Activated effector memory CD4-positive, alpha-beta T cell treated with anti-CD3 and anti-CD28 coated beads, Interleukin-2, amount 50 U/mL, for 16 hours (primary cell): ENCODE results near the gene FAM234B.

Experiments used
- DNase-seq: peaks from one replicate; pipeline ENCODE4 v3.0.0-alpha.2; 2020

The FAM234B gene

GRCh38 chr12:13095266-13095995, 51.2 kb downstream of the FAM234B start:
- no peak for DNase-seq

- no peak for DNase-seq
Observed at GRCh38 chr12:13097491-13098011, 53.4 kb downstream of the FAM234B start.

DNA sequence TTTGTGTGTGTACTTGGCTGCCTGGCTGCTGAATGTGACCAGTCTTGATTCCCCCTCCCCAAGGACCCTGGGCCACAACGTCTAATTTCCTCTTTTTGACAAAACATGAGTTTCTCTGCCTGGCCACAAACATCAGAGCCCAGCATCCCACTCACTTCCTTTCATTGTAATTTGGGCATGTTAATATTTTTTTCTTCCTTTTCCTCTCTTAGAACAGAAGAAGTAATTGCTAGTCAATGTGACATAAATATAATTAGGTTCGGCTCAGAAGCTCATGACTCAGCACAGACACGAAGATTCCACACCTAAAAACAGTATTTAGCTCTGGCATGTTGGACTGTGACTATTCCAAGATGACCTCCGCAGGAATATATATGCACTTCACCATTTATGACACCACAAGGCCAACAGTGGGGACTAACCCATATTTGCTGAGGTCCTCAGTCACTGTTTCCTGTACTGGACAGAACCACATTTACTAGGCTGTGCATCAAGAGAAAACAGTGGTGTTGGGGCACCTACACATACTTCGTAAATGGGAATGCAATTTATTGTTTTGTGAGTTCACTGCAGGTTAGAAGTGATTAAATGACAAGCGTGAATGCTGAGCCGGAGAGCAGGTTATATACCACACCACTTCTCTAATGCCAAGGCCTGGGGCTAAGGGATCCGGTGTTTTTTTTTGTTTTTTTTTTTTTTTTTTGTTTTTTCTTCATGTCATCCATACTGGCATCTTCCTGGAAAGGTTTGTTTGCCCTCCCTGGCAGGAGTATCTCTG, 55.1 kb downstream of the FAM234B start:
- DNase-seq: no peak

GRCh38 chr12:13099844-13100604, 55.8 kb downstream of the FAM234B start:
- DNase-seq: no peak

GRCh38 chr12:13100605-13100881, 56.4 kb downstream of the FAM234B start:
- no peak for DNase-seq

DNA sequence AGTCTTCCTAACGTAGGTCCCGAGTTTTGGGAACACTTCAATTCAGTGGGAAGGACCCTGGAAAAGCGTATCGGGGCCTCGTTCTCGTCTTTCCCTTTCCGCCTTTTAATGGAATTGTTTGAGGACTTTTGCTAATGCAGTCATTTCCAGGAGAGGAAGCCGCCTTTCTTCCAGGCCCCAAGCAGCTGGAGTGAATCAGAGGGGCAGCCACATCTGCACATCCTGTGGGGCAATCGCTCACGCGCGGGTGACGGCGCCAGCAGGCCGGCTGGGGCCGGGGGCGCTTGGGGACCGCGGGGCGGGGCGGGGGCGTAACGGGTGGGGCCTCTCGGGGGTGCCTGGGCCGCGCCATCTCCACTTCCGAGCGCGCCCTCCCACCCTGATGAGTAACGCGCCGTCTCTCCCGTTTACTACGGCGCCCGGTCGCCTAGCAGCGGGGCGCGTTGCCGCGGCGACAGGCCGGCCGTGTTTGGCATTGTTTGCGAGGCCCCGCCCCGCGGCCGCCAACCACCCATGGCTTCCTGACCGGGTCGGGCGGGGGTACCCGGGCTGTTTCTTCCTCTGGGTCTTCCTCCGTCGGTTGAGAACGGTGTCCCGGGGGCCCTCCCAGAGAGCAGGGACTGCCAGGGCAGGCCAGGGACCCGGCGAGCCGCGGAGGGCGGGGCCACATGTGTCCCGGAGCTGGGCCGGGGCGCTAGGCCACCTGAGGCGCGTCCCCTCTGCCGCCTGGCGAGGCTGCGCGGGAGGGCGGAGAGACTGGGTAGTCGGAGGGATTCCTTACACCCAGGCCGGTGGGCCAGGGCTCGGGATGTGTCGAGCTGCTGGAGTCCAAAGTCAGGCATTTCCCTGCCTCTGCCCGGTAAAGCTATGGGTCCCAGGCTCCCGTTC, 56.9 kb downstream of the FAM234B start:
- peak; percentile 97 for DNase-seq

DNA sequence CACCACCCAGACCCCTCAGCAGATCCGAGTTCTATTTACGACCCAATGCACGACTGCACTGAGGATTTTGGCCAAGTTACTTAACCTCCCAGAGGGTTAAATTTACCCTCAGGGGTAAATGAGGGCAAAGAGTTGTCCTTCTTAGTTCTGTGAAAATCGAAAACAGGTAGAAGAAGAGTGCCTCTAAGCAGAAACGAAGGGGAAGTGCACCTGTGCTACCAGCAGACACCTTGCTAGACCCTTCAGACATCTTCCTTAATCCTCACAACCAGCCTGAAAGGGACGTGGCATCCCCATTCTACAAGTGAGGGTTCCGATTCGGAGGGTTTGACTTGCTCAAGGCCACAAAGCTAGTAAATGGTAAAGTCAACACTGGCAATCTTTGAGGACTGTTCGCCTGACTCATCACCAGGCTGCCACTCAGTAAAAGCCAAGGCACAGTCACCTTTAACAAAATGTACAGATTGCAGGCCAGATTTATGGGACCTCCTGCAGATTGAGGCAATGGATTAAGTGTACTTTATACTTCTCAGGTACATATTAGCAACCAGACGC, 57.7 kb downstream of the FAM234B start:
- DNase-seq: peak; percentile 67

- DNase-seq: no peak
Observed at GRCh38 chr12:13102461-13103195, 58.4 kb downstream of the FAM234B start.

- no peak for DNase-seq
Observed at GRCh38 chr12:13103391-13104033, 59.3 kb downstream of the FAM234B start, which contains the start of gene GSG1. Gene GSG1 (minus strand): TSS chr12:13103667. CDS start chr12:13103512, 155 bp downstream.

DNA sequence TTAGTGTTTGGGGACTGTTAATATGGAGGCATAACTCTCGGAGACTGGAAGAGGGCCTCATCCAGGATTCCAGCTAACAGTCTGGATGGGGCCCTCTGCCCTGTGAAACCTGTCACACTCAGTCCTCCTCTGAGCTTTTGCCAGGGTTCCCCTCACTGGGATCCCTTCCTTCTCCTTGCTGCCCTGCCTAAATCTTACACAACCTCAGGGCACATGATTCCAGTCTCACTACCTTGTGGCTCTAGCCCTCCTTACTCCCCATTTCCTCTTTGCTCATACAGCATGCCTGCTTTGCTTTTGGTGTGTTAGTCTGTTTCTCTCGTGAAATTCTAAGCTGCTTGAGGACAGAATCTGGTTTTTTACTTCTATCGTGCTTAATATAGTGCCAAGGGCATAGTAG, 60.2 kb downstream of the FAM234B start:
- DNase-seq: no peak

- DNase-seq: no peak
Observed at GRCh38 chr12:13105781-13106180, 61.6 kb downstream of the FAM234B start.

DNA sequence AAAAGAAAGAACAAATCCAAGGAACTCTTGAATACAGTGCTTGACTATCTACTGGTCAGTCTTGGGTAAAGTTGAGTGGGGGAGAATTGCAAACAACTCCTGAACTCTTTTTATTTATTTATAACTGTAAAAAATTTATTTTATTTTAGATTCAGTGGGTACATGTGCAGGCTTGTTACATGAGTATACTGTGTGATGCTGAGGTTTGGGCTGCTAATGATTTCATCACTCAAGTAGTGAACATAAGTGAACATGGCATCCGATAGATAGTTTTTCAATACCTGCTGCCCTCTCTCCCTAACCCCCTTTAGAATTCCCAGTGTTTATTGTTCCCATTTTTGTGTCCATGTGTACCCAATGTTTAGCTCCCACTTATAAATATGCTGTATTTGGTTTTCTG, 62.5 kb downstream of the FAM234B start:
- no peak for DNase-seq

DNA sequence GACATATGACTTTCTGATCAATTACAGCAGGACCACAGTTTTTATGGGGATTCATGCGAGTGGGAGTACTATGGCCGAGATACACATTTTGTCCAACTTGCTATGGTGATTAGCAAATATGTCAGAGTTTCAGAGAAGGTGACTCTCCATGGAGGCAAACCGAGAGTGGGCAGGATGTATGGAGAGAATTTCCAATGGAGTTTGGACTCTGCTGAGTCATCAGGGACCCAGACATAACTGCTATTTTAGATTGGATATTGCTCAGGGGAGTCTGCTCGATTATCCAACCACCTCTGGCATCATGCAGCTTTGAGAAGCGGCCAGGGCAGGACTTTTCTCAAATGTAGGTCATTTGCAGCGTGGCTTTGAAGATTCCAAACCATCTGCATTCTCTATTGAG, 68.8 kb downstream of the FAM234B start:
- no peak for DNase-seq

DNA sequence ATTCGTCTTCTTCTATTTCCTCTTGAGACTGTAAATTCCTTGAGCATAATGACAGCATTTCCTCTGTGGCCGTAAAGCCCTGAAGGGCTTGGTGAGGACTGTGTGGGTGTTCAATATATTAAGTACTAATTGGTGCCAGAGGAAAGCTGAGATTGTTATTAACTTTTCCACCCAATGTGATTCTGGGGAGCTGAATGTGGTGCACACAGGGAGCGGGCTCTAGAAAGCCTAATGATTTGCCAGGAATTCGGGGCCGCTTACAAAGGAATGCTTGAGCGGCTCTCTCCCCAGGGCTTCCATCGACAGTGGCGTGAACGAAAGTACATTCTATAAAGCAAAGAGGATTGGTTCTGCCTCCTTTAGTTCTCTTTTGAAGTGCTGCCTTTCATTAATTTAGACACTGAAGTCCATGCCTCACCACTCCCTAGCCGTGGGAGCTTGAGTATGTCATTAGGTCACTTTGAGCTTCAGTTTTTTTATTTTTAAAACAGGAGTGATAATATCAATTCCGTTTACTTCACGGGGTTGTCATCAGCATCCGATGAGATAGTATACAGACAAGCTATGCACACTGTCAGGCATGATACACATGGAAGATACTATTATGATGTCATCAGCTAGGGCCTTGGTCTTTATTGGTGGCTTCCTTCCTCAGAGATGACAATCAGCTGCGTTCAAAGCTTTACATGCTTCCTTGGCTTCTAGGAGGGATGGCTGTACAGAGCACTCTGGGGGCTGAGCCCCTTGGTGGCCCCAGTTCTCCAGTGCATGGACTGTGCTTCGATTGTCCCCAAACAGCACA, 70.3 kb downstream of the FAM234B start:
- DNase-seq: no peak

DNA sequence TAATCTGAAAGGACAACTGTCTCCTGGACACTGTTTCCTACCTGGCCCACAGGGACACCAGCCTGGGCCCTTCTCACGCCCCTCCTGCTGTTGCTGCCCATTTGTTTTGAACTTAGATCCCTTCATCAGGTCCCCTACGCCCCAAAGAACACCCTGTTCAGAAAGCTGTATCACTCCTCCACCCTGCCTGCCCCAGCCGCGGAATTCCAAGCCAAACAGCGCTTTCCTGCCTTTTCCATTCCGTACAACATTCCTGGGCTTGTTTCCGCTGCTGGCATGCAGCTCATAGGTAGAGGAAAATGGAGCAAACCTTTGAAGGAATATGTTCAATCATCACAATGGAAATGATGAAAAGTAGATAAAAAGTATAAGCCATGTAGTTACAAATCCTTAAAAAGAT, 72.1 kb downstream of the FAM234B start:
- no peak for DNase-seq

DNA sequence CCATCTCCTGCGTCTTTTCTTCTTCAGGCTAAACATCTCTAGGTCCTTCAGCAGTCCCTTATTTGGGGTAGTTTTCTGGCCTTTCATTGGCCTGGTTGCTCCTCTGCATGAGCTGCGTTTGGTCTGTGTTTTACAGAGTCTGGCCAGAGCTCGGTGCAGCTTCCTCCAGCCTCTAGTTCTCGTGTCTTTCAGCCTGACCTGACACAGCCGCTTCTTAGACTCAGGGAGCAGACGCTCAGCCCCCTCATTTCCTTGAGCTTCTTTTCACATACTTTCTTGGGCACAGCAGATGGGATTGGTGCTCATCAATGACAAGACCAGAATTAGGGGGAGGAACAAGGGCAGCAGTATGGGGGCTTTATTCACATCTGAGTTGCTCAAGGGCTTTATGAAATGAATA, 72.8 kb downstream of the FAM234B start:
- no peak for DNase-seq

GRCh38 chr12:13119826-13120225, 75.6 kb downstream of the FAM234B start:
- no peak for DNase-seq

DNA sequence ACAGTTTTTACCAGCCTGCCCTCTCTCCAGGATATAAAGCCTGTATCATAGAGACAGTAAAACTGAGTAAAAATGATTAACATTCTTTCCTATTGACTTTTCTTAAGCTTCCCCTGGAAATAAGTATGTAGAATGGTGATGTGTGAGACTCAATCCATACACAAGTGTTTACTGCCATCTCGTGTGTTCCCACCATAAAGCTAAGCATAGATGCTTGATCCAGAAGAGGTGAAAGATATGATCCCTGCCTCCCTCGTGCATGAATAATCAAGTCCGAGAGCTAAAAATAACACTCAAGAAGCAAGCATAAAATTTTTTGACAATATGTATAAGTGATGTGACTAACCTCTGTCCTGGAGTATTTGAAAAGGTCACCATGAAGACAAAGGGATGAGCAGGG, 76.2 kb downstream of the FAM234B start:
- DNase-seq: no peak

GRCh38 chr12:13121568-13121967, 77.4 kb downstream of the FAM234B start:
- no peak for DNase-seq
